HG03354 (cell line): Measurements from ENCODE around the gene SLC25A53.
A peak's percentile ranks its signal among the peaks of the same experiment; 100 is the strongest.
"Not testable (repeated sequence)": the region's sequence is repeated elsewhere in the genome, so short reads cannot be mapped to it uniquely, and the experiment has no call there.

Experiments used
- ATAC-seq: cut with Tn5 transposase; IDR thresholded peaks from one replicate; pipeline ENCODE4 v1.9.1; 2021; ENCODE audit warnings: mild to moderate bottlenecking; ENCODE audit not compliant: unreplicated experiment, poor library complexity, severe bottlenecking

SLC25A53 gene

DNA sequence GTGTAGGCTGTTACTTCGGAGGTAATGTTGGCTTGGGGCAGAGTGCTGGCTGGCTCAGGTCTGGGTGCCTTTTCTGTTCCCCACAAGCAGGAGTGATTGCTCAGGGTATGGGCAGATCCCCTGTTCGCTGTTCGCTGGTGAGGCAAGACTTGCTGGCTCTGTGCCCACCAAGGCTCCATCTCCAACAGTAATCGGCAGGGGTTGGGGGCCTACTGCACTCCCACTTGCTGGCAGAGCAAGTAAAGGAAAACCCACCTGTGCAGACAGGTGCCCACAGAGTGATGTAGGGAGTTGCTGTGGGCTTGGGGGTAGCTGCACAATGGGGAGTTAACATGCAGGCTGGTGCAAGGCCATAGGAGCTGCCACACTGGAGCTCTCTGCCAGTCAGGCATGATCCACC, 72.7 kb downstream of the SLC25A53 start:
- no peak for ATAC-seq

- not testable (repeated sequence) for ATAC-seq
These were observed 79.0 kb downstream of the SLC25A53 start for GRCh38 chrX:104077854-104078253.

DNA sequence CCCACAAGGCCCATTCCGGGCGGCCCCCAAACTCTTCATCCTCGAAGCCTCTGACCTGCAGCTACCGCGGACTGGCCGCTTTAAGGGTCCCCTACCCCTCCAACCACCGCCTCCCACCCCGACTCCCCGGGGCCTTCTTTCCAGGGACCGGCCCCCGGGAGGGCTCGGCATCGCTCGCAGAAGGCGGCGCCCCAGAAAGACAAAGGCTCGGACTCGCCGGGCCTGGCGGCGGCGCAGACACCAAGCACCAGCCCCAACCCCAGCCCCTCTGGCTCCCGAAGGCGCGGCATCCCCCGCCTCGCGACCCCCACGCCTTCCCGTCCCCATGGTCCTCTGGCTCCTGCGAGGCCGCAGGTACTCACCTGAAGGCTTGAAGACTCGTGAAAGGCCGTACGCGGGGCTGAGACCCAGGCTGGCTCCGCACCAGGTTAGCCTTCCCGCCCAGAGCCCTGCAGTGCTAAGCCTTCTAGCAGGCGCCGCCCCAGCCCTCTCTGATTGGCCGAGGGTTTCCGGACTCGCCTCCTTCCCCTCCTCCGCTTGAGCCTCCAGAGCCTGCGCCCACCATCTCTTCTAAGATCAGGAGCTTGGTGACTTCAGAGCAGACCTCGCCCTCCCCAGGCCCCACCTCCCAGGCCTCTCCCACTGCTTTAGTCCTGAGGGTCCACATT, 80.9 kb downstream of the SLC25A53 start, which contains the start of gene TMSB15C:
Gene TMSB15C, minus strand, starts transcription at position 459 of the 668 bp plus-strand sequence.
- peak; percentile 98 for ATAC-seq

DNA sequence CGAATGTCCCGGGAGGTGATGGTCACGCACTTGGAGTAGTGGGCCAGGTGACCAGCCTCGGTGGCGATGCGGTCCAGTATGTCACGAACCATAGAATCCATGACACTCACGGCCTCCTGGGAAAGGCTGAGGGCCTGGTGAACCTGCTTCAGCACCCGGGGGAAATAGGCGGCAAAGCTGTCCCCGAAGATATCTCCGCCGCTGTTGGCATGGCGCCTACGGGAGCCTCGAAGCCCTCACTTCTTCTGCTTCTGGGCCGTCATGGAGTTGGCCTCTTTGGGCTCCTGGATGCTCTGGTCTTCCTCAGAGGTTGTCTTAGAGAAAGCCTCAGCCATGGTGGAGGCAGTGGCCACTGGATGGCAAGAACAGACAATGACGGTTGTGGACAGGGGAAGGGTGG, 94.2 kb downstream of the SLC25A53 start:
- ATAC-seq, result not testable (repeated sequence)

GRCh38 chrX:104054956-104055355, 101.9 kb downstream of the SLC25A53 start:
- ATAC-seq, result not testable (repeated sequence)
